ENCODE results near the gene CRTAP.
"Not testable (repeated sequence)": the region's sequence is repeated elsewhere in the genome, so short reads cannot be mapped to it uniquely, and the experiment has no call there.

Gene CRTAP

DNA sequence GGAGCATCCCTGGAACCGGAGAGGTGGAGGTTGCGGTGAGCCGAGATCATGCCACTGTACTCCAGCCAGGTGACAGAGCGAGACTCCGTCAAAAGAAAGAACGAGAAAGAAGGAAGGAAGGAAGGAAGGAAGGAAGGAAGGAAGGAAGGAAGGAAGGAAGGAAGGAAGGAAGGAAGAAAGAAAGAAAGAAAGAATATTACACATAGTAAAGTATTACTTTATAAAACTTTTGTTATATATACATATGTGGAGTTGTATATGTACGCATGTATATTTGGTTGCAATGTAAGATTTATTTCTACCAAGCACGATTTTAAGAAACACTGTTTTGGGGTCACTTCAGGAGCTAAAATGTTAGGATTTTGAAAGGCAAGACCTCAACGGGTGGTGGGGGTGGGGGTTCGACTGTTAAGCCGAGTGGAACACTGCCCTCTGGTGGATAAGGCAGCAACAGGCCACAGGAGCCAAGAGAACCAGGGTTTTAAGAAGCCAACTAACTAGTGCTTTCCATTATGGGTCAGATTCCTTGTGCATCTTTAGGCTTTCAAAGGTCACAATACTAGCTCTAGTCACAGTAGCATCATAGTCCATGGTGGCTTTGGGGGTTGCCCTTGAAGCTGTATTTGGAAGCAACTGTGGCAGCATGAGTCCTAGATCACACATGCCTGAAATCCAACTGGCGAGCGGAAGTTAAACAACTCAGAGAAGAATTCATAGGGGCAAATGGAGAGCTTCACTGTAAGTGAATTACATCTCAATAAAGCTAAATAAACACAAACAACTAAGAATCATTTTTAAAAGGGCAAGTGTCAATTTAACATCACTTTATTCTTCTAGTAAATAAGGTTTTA, 39.4 kb upstream of the CRTAP start:
- peak; percentile 79 for DNase-seq (ENCODE audit: low spot score)
- in situ Hi-C loops (cut with MboI; ENCODE audit: low pct_unique_long_range_greater_than_20kb, low sequenced_read_pairs, unreplicated experiment), result loop anchor here (5.0 to 25.0 kb wide), 2 partner anchors 122 to 362 kb away; partner anchors contain the start of gene CCR4
- TF ChIP-seq, protein P1, sequence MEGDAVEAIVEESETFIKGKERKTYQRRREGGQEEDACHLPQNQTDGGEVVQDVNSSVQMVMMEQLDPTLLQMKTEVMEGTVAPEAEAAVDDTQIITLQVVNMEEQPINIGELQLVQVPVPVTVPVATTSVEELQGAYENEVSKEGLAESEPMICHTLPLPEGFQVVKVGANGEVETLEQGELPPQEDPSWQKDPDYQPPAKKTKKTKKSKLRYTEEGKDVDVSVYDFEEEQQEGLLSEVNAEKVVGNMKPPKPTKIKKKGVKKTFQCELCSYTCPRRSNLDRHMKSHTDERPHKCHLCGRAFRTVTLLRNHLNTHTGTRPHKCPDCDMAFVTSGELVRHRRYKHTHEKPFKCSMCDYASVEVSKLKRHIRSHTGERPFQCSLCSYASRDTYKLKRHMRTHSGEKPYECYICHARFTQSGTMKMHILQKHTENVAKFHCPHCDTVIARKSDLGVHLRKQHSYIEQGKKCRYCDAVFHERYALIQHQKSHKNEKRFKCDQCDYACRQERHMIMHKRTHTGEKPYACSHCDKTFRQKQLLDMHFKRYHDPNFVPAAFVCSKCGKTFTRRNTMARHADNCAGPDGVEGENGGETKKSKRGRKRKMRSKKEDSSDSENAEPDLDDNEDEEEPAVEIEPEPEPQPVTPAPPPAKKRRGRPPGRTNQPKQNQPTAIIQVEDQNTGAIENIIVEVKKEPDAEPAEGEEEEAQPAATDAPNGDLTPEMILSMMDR (IDR thresholded peaks at IDR 0.05; ENCODE audit: extremely low read depth, insufficient read depth, missing control alignments), result peak; percentile 93

DNA sequence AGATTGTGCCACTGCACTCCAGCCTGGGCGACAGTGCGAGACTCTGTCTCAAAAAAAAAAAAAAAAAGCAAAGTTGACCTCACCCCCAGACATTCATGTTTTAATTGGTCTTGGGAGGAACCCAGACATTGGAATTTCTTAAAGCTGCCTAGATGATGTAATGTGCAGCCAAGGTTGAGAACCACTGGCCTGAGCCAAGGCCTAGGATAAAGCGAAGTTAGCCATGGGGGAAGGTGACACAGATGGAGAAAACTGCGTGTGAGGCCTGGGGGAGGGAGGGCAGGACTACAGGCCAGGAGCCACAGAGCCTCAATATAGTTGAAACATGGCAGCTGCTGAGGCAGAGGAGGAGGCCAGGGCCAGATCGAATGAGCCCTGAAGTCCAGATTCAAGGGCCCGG, 37.8 kb upstream of the CRTAP start:
- in situ Hi-C loops (cut with MboI; ENCODE audit: low pct_unique_long_range_greater_than_20kb, low sequenced_read_pairs, unreplicated experiment), result loop anchor here (25.0 kb wide), 1 partner anchor 364 kb away; no protein-coding TSS in a partner anchor
- DNase-seq (ENCODE audit: low spot score), result no peak
- TF ChIP-seq, protein P1 (IDR thresholded peaks at IDR 0.05; ENCODE audit: extremely low read depth, insufficient read depth, missing control alignments), result no peak

DNA sequence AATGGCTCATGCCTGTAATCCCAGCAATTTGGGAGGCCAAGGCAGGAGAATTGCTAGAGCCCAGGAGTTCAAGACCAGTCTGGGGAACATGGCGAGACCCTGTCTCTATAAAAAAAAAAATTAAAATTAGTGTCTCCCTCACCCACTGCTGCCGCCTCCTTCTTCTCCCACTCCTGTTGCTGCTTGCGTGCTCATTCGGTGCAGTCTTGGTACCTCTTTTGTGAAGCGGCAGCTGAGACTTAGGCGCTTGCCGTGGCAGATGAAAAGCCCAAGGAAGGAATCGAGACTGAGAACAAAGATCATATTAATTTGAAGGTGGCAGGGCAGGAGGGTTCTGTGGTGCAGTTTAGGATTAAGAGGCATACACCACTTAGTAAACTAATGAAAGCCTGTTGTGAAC, 36.9 kb upstream of the CRTAP start:
- no peak for DNase-seq (ENCODE audit: low spot score)
- TF ChIP-seq, protein P1 (IDR thresholded peaks at IDR 0.05; ENCODE audit: extremely low read depth, insufficient read depth, missing control alignments), result no peak
- in situ Hi-C loops (cut with MboI; ENCODE audit: low pct_unique_long_range_greater_than_20kb, low sequenced_read_pairs, unreplicated experiment), result loop anchor here (25.0 kb wide), 1 partner anchor 365 kb away; no protein-coding TSS in a partner anchor

DNA sequence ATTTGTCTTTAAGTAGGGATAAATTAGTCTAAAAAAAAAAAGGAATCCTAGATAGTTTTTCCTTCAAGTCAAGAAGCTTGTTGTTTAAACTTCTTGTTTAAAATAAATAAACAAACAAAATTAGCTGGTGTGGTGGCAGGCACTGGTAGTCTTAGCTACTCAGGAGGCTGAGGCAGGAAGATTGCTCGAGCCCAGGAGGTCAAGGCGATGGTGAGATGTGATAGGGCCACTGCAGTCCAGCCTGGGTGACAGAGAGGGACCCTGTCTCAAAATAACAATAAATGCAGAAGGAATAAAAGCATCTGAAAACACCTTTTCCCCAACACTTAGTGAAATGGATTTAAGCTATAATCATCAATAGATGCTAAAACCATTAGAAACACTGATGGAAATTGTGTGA, 35.8 kb upstream of the CRTAP start:
- in situ Hi-C loops (cut with MboI; ENCODE audit: low pct_unique_long_range_greater_than_20kb, low sequenced_read_pairs, unreplicated experiment), result loop anchor here (25.0 kb wide), 1 partner anchor 366 kb away; no protein-coding TSS in a partner anchor
- TF ChIP-seq, protein P1 (IDR thresholded peaks at IDR 0.05; ENCODE audit: extremely low read depth, insufficient read depth, missing control alignments), result no peak

DNA sequence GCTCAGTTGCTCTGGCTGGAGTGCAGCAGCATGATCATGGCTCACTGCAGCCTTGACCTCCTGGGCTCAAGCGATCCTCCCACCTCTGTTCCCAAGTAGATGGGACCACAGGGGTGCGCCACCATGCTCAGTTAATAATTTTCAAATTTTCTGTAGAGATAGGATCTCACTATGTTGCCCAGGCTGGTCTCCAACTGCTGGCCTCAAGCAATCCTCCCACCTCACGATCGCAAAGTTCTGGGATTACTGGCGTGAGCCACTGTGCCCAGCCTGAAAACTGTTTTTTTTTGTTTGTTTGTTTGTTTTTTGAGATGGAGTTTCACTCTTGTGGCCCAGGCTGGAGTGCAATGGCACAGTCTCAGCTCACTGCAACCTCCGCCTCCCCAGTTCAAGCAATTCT, 34.0 kb upstream of the CRTAP start:
- DNase-seq (ENCODE audit: low spot score), result not testable (repeated sequence)
- in situ Hi-C loops (cut with MboI; ENCODE audit: low pct_unique_long_range_greater_than_20kb, low sequenced_read_pairs, unreplicated experiment), result loop anchor here (25.0 kb wide), 1 partner anchor 368 kb away; no protein-coding TSS in a partner anchor

More for the DNA sequence above, 35.8 kb upstream of the CRTAP start:
- no peak for DNase-seq (ENCODE audit: low spot score)

DNA sequence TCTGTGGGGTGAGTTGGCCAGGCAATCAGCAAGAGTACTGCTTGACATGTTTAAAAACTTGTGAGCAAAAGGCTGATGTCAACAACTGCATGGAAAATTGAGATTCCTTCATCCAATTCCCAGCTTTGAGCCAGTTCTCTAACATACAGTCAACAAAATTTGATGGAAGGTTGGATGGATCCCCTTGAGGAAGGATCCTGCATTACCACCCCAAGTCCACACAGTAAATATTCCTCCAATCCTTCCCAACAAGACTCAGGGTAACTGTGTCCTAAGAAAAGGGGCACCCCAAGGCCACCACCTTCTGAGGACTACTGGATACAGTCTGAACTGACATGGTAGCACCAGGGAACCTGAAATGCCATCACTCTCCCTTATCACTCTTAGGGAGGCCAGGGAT, 32.0 kb upstream of the CRTAP start:
- in situ Hi-C loops (cut with MboI; ENCODE audit: low pct_unique_long_range_greater_than_20kb, low sequenced_read_pairs, unreplicated experiment), result loop anchor here (25.0 kb wide), 1 partner anchor 370 kb away; no protein-coding TSS in a partner anchor

More for the DNA sequence above, 32.0 kb upstream of the CRTAP start:
- DNase-seq (ENCODE audit: low spot score), result no peak
- TF ChIP-seq, protein P1 (IDR thresholded peaks at IDR 0.05; ENCODE audit: extremely low read depth, insufficient read depth, missing control alignments), result no peak

Measured in GM13977 (cell line).